Testis (tissue), 3 donors: Measurements from ENCODE around the gene SLC39A12. TPM values are rescaled to one million over a fixed set of nuclear protein-coding genes. Genes with fewer than 3 reads are reported as not detected.

Source experiments
- DNase-seq: peaks from one replicate; pipeline ENCODE4 v3.0.0-alpha.2; 2019
- H3K27ac ChIP-seq, 2 donors: fragments of 200-600 bp; sonication (generic); one replicate each; pipeline ENCODE4 v1.5.1; 2019
- H3K27me3 ChIP-seq: fragments of 200-600 bp; sonication (generic); one replicate; pipeline ENCODE4 v1.5.1; 2019
- H3K36me3 ChIP-seq: fragments of 200-600 bp; sonication (generic); one replicate; pipeline ENCODE4 v1.5.1; 2017; ENCODE audit warnings: low read depth; ENCODE audit errors: missing control alignments
- H3K4me1 ChIP-seq: fragments of 200-600 bp; sonication (generic); one replicate; pipeline ENCODE4 v1.5.1; 2019
- H3K4me3 ChIP-seq, 2 donors: fragments of 200-600 bp; sonication (generic); one replicate each; pipeline ENCODE4 v1.5.1; 2017 to 2019
- H3K9me3 ChIP-seq: fragments of 200-600 bp; sonication (generic); one replicate; pipeline ENCODE4 v1.5.1; 2017
- CTCF ChIP-seq, 3 experiments: fragments of 450-650 bp in 2 of 3; fragments of 200-600 bp in 1 of 3; sonication (generic) in 1 of 3; IDR thresholded peaks; one replicate each; pipeline ENCODE4 v1.5.1; 2016 to 2019; ENCODE audit warnings: antibody characterized with exemption in 3 of 3, mild to moderate bottlenecking in 2 of 3, moderate library complexity in 1 of 3
- POLR2A ChIP-seq: fragments of 450-650 bp; IDR thresholded peaks from one replicate; pipeline ENCODE4 v1.6.1; 2017; ENCODE audit warnings: antibody characterized with exemption, mild to moderate bottlenecking, moderate library complexity
- WGBS, 2 donors: methylation state at CpG; one replicate each; pipeline ENCODE4 v1.1.5; 2018; 5-methylcytosine and 5-hydroxymethylcytosine counted together
- intact Hi-C: fragments of 100-400 bp; cut with DNase I; formaldehyde crosslinking; loops from one replicate; pipeline ENCODE4 v1.15.1; 2023; ENCODE audit warnings: low total_unique reads
- polyA plus RNA-seq: library from polyadenylated mRNA; stranded (reverse); fragments of 350-450 nt; fragmentation: Illumina TruSeq; extraction: RNeasy Lipid Tissue Mini Kit (QIAGEN cat#74804); gene quantifications from one replicate; pipeline ENCODE4 v1.2.3, GENCODE V29; 2014; ENCODE audit warnings: low read depth, low replicate concordance; ENCODE audit not compliant: insufficient read depth
- total RNA-seq, 2 donors: library from RNA; depleted of rRNA; stranded (reverse); fragments of >200 nt; gene quantifications; one replicate each; pipeline ENCODE4 v1.2.3, GENCODE V29; 2016

Gene SLC39A12
- total and polyA plus RNA-seq, 3 donors from 2014 or later: 0.38 to 0.68 (median 0.47) TPM

GRCh38 chr10:18073314-18073713, 121.6 kb downstream of the SLC39A12 start:
- TF ChIP-seq CTCF (IDR thresholded peaks at IDR 0.05): no peak
- no peak for TF ChIP-seq POLR2A
- H3K27ac ChIP-seq: no peak overlapping the region
- DNase-seq: no peak
- WGBS, 2 donors: 85 to 93% methylated on average over 3 of the region's 3 CpGs
- H3K36me3 ChIP-seq: no peaks in the 10 kb centered on the region
- H3K27me3 ChIP-seq: no peaks in the 10 kb centered on the region
- intact Hi-C loops: no loop called here
- no peaks in the 10 kb centered on the region for H3K4me1 ChIP-seq
- H3K9me3 ChIP-seq: no peaks in the 10 kb centered on the region
- H3K4me3 ChIP-seq: no peak overlapping the region

- Histone ChIP-seq H3K27me3 (no peaks in the 10 kb centered on the region), H3K27ac (no peak overlapping the region), H3K36me3 (no peaks in the 10 kb centered on the region), H3K4me3 (no peak overlapping the region), H3K9me3 (no peaks in the 10 kb centered on the region), H3K4me1 (no peaks in the 10 kb centered on the region)
- WGBS, 2 donors: 81 to 88% methylated on average over 3 of the region's 3 CpGs
- intact Hi-C loops: no loop called here
- no peak for DNase-seq
- no peak for TF ChIP-seq POLR2A
- TF ChIP-seq CTCF (IDR thresholded peaks at IDR 0.05): no peak
These were observed 124.2 kb downstream of the SLC39A12 start for GRCh38 chr10:18075881-18076280.

GRCh38 chr10:18079665-18080295, 128.1 kb downstream of the SLC39A12 start:
- no peaks in the 10 kb centered on the region for H3K4me1 ChIP-seq
- no peaks in the 10 kb centered on the region for H3K9me3 ChIP-seq
- no peak overlapping the region for H3K4me3 ChIP-seq
- H3K27me3 ChIP-seq: no peaks in the 10 kb centered on the region
- intact Hi-C loops: no loop called here
- WGBS, 2 donors: 88 to 94% methylated on average over 1 of the region's 1 CpG
- no peak for DNase-seq
- TF ChIP-seq POLR2A (no peak), CTCF (IDR thresholded peaks at IDR 0.05) (no peak)
- no peaks in the 10 kb centered on the region for H3K36me3 ChIP-seq
- H3K27ac ChIP-seq: no peak overlapping the region

- 58 to 62% methylated on average over 8 of the region's 8 CpGs for WGBS, 2 donors
- Histone ChIP-seq H3K4me1 (no peaks in the 10 kb centered on the region), H3K27ac (no peak overlapping the region), H3K9me3 (no peaks in the 10 kb centered on the region), H3K36me3 (no peaks in the 10 kb centered on the region), H3K27me3 (no peaks in the 10 kb centered on the region), H3K4me3 (no peak overlapping the region)
- no peak for TF ChIP-seq POLR2A
- TF ChIP-seq CTCF (IDR thresholded peaks at IDR 0.05): no peak
- intact Hi-C loops: no loop called here
- DNase-seq: no peak
These were observed 130.7 kb downstream of the SLC39A12 start for GRCh38 chr10:18082381-18082780.

- no peak for DNase-seq
- WGBS, 2 donors: 88 to 89% methylated on average over 4 of the region's 4 CpGs
- Histone ChIP-seq H3K27ac (no peak overlapping the region), H3K27me3 (no peaks in the 10 kb centered on the region), H3K9me3 (no peaks in the 10 kb centered on the region), H3K36me3 (no peaks in the 10 kb centered on the region), H3K4me3 (no peak overlapping the region), H3K4me1 (no peaks in the 10 kb centered on the region)
- intact Hi-C loops: no loop called here
- TF ChIP-seq CTCF (IDR thresholded peaks at IDR 0.05): no peak
These were observed 134.1 kb downstream of the SLC39A12 start for GRCh38 chr10:18085855-18086254.
